ENCODE measurements around the gene GUCY2C.

DNA sequence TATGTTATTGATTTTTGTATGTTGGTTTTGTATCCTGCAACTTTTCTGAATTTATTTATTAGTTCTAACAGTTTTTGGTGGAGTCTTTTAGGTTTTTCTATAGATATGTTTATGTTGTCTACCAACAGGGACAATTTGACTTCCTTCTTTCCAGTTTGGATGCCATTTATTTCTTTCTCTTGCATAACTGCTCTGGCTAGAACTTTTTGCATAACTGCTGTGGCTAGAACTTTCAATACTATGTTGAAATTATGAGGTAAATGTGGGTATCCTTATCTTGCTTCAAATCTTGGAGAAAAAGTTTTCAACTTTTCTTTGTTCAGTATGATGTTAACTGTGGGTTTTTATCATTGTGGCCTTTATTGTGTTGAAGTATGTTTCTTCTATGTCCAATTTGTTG is 88.8 kb downstream of the GUCY2C start:
- TF ChIP-seq ZNF518A (tag by site-specific recombination; conservative IDR thresholded peaks at IDR 0.05; ENCODE audit: low read depth), result no peak
- TF ChIP-seq ZNF121 (tag by site-specific recombination; IDR thresholded peaks at IDR 0.05), result no peak
- TF ChIP-seq, protein P1, sequence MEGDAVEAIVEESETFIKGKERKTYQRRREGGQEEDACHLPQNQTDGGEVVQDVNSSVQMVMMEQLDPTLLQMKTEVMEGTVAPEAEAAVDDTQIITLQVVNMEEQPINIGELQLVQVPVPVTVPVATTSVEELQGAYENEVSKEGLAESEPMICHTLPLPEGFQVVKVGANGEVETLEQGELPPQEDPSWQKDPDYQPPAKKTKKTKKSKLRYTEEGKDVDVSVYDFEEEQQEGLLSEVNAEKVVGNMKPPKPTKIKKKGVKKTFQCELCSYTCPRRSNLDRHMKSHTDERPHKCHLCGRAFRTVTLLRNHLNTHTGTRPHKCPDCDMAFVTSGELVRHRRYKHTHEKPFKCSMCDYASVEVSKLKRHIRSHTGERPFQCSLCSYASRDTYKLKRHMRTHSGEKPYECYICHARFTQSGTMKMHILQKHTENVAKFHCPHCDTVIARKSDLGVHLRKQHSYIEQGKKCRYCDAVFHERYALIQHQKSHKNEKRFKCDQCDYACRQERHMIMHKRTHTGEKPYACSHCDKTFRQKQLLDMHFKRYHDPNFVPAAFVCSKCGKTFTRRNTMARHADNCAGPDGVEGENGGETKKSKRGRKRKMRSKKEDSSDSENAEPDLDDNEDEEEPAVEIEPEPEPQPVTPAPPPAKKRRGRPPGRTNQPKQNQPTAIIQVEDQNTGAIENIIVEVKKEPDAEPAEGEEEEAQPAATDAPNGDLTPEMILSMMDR (tag by site-specific recombination; IDR thresholded peaks at IDR 0.05), result no peak
- TF ChIP-seq ZBTB17 (tag by site-specific recombination; IDR thresholded peaks at IDR 0.05), result no peak
- no peak for TF ChIP-seq ZNF837 (tag by site-specific recombination; IDR thresholded peaks at IDR 0.05)
- TF ChIP-seq REST (tag by site-specific recombination; IDR thresholded peaks at IDR 0.05), result no peak
- no peak for TF ChIP-seq ZBTB7A (tag by site-specific recombination; IDR thresholded peaks at IDR 0.05; ENCODE audit: low read depth)
- no peak for TF ChIP-seq ZNF223 (tag by site-specific recombination; IDR thresholded peaks at IDR 0.05)
- no peak for TF ChIP-seq YY1 (tag by site-specific recombination; IDR thresholded peaks at IDR 0.05)
